Endothelial cell of hepatic sinusoid (primary cell): ENCODE data around the gene EPB41.
"Not testable (repeated sequence)": the region's sequence is repeated elsewhere in the genome, so short reads cannot be mapped to it uniquely, and the experiment has no call there.

ENCODE experiments used
- in situ Hi-C: cut with HindIII; loops from 2 replicates; pipeline ENCODE4 v1.10.0; 2017; ENCODE audit warnings: low sequenced_read_pairs

The EPB41 gene

DNA sequence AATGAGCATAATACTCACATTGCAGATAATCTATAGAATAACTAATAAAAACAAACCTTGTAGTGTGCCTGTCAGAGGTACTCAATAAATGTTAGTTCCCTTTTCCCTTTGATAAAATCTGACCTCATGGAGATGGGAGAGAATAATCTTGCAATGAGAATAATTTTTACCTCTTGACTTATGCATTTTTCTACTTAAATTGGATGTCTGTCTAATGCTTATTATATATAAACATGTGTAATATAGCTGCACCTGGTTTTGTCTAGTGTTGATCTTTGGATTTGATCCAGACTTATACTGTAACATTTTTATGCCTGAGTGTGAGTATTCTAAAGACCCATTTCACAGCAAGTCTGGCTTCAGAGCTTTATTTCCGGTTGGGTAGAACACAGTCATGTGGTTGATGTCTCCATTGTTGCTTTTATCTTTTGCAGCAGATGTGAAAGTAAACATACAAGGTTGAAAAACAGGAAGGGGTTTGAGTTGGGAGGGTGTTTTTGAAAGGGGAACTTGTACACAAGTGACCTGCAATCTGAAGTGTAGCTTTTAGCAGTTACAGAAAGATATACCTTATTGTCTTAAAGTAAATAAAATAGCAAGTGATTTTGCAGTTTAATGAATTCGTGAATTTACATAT lies 12.4 kb downstream of the EPB41 start:
- in situ Hi-C loops, result no loop called here

DNA sequence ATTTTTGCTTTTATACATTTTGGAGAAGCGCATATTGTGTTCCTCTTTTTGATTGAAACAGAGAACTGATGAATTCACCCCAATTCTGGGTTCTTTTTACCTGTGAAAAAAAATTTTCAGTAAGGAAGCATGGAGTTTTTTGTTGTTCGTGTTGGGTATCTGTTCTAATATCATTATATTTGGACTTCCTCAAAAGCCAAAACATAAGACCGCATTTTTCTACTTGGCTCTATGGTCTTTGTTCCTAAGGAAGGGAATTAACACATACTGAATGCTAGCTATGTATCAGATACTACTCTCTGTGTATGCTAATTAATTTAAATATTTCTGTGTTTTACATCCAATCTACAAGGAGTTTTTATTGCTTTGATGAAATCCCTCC lies 12.9 kb downstream of the EPB41 start:
- in situ Hi-C loops, result no loop called here

- in situ Hi-C loops, result no loop called here
Measured at GRCh38 chr1:28927648-28928313, 13.4 kb downstream of the EPB41 start.

DNA sequence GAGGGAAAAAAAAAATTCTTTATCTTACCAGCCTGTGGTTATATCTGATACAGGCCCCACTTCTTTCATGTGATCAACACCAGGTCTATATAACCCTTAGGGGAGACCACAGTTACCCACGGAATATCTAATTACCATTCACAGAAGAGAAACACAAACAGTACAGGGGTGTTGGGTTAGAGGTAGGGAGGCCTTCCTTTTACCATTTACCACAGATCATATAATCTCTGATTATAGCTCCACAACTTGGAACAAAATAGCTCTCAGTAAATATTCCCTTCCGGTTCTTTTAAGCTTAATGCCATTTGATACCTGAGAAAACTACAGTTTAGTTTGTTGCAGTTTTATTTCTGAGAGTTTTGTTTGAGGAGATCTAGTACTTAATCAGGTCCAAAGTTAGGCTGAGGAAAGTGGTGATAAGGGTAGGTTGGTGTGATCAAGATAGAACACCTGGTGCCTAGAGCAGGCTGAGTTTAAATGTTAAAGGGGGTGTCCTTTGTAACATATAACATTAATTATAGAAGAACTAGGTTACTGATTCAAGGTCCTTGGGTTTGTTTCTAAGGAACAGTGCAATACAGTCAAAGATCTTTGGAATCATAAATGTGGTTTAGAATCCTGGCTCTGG lies 14.1 kb downstream of the EPB41 start:
- in situ Hi-C loops, result no loop called here

GRCh38 chr1:28933277-28933676 lies 18.9 kb downstream of the EPB41 start:
- in situ Hi-C loops, result loop anchor here (5.0 kb wide), 1 partner anchor 71 kb away; no protein-coding TSS in a partner anchor

- in situ Hi-C loops, result loop anchor here (5.0 kb wide), 1 partner anchor 72 kb away; no protein-coding TSS in a partner anchor
Measured at GRCh38 chr1:28933918-28934317, 19.5 kb downstream of the EPB41 start.

GRCh38 chr1:28934676-28935075 lies 20.3 kb downstream of the EPB41 start:
- in situ Hi-C loops, result loop anchor here (5.0 kb wide), 1 partner anchor 72 kb away; no protein-coding TSS in a partner anchor

GRCh38 chr1:28935293-28935692 lies 20.9 kb downstream of the EPB41 start:
- in situ Hi-C loops, result no loop called here

DNA sequence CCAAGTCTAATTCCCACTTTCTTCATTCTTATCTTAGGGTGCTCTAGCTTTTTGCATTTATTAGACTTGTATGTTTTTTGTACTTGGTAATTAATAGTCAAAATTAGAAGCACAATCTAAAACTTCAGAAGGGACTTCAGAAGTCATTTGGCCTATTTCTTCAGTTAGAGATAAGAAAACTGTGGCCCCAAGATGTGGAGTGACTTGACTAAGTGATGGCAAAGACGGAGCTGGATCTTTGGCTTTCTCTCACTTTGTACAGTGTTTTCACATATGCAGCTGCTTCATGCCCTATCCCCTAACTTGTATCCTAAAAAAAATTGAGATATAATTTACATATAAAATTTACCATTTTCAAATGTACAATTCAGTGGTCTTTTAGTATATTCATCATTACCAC lies 21.7 kb downstream of the EPB41 start:
- in situ Hi-C loops, result no loop called here

DNA sequence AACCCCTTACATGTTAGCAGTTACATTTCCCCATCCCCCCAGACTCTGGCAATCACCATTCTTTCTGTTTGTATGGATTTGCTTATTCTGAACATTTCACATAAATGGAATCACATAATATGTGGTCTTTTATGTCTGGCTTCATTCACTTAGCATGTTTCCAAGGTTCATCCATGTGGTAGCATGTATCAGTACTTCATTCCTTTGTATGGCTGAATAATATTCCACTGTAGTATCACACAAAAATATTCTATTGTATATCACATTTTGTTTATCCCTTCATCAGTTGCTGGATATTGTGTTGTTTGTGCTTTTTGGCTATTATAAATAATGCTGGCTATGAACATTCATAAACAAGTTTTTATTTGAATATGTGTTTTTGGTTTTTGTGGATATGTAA lies 22.2 kb downstream of the EPB41 start:
- in situ Hi-C loops, result no loop called here

DNA sequence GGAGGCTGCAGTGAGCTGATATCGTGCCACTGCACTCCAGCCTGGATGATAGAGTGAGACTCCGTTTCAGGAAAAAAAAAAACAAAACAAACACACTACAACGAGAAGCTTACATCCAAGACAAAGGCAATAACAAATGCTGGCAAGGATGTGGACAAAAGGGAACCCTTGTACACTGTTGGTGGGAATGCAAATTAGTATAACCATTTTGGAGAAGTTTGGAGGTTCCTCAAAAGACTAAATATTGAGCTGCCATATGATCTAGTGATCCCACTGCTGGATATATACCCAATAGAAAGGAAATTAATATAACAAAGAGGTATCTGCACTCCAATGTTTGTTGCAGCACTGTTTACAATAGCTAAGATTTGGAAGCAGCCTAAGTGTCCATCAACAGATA lies 29.2 kb downstream of the EPB41 start:
- in situ Hi-C loops, result not testable (repeated sequence)

- in situ Hi-C loops, result no loop called here
Measured at GRCh38 chr1:28950006-28950405, 35.6 kb downstream of the EPB41 start.

GRCh38 chr1:28950449-28950848 lies 36.1 kb downstream of the EPB41 start:
- in situ Hi-C loops, result no loop called here

DNA sequence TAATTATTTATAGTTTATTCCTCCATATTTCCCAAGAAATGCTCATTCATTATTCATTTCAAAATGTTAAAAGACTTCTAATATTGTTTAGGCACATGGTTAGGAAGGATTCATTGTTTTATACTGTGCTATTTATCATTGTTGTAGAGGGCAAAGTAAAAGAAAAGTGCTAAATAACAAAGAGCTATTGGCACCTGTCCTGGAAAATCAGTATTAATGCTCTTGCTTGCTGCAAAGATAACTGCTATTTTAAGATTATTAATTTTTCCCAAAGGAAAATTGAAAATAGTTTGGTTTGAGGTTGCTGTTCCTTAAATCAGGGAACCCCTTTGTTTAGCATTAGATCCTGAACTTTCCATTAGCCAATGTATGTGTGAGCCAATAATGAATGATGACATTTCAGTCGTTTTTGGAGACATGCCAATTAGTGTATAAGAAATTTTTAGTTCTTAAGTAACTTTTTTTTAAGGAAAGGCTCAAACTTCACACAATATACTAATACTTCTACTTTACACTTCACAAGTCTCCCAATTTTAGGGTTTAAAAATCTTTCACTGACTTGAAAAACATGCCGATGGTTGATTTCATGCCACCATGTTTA lies 39.9 kb downstream of the EPB41 start:
- in situ Hi-C loops, result no loop called here

- in situ Hi-C loops, result loop anchor here (5.0 kb wide), 1 partner anchor 74 kb away; no protein-coding TSS in a partner anchor
Measured at GRCh38 chr1:28956038-28956464, 41.7 kb downstream of the EPB41 start.

DNA sequence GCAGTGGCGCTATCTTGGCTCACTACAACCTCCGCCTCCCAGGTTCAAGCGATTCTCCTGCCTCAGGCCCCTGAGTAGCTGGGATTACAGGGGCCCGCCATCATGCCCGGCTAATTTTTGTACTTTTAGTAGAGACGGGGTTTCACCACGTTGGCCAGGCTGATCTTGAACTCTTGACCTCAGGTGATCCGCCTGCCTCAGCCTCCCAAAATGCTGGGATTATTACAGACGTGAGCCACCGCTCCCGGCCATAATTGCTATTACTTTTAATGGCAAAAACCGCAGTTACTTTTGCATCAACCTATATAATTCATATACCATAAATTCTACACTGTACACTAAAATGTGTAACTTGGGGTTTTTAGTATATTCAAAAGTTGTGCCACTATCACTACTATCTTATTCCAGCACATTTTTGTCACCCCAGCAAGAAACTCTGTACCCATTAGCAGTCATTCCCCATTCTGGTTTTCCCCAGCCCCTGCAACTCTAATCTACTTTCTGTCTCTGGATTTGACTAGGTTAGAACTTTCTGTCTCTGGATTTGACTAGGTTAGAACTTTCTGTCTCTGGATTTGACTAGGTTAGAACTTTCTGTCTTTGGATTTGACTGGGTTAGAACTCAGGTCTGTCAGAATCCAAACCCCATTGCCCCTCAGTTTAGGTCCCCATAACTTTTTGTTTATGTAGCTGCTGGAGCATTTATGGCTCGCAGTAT lies 47.9 kb downstream of the EPB41 start:
- in situ Hi-C loops, result not testable (repeated sequence)

- in situ Hi-C loops, result no loop called here
Measured at GRCh38 chr1:28965271-28965870, 51.0 kb downstream of the EPB41 start.

DNA sequence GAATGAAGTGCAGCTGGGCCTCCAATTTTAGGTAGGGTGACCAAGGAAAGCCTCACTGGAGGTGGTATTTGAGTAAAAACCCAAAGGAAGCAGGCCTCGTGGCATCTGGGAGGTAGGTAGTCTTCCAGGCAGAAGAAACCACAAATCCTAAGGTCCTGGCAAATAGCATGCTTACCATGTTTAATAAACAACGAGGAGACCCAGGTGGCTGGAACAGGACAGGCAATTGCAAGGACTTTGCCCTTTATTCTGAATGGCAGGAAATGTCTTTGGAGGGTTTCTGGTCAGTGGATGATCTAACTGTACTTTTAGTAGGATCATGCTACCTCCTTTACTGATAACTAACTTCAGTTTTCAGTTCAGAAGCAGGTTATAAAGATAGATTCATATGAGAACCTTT lies 52.2 kb downstream of the EPB41 start:
- in situ Hi-C loops, result no loop called here

DNA sequence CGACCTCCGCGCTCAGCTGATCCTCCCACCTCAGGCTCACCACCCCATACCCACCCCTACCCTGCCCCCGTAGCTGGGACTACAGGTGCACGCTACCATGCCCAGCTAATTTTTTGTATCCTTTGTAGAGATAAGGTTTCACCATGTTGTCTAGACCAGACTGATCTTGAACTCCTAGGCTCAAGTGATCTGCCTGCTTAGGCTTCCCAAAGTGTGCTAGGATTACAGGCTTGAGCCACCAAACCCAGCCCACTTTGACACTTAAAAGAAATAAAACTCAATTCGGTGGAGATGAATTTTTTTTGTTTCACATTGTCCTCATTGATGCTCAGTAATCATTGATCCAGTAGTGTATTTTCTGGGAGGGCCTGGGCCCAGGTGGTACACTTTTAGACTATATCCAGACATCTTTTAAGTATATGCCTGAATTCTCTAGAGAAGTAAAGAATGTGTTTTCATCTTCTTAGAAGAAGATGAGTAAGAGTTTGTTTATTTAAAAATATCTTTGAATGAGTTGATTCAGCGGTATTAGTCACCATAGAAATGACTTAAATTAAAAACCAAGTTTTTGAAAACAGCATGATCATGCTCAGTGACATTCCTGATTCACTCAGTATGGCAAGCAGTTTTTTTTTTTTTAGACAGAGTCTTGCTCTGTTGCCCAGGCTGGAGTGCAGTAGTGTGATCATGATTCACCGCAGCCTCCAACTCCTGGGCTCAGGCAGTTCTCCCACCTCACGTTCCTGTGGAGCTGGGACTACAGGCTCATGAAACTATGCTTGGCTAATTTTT lies 57.8 kb downstream of the EPB41 start:
- in situ Hi-C loops, result no loop called here
